ENCODE measurements around the gene PBX1.

DNA sequence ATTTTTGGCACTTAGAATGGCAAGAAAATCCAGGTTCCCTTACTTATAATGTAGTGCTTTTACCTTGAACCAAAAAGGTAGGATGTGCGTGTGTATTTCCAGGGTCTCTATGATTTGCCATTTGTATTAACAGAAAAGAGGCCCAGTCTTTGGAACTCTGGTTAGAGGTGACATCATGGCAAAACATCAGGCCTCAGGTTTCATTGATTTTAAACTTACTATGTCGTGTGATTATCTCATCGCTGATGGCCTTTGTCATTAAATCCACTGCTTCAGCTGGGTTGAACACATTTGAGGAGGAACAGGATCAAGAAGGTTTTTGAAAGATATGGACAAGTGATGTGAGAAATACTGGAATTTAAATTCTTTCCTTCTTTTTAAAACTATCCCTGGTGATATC, 95.2 kb downstream of the PBX1 start:
- TF ChIP-seq, protein P1, sequence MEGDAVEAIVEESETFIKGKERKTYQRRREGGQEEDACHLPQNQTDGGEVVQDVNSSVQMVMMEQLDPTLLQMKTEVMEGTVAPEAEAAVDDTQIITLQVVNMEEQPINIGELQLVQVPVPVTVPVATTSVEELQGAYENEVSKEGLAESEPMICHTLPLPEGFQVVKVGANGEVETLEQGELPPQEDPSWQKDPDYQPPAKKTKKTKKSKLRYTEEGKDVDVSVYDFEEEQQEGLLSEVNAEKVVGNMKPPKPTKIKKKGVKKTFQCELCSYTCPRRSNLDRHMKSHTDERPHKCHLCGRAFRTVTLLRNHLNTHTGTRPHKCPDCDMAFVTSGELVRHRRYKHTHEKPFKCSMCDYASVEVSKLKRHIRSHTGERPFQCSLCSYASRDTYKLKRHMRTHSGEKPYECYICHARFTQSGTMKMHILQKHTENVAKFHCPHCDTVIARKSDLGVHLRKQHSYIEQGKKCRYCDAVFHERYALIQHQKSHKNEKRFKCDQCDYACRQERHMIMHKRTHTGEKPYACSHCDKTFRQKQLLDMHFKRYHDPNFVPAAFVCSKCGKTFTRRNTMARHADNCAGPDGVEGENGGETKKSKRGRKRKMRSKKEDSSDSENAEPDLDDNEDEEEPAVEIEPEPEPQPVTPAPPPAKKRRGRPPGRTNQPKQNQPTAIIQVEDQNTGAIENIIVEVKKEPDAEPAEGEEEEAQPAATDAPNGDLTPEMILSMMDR (IDR thresholded peaks at IDR 0.05), result no peak
- no peak for TF ChIP-seq POLR2A (IDR thresholded peaks at IDR 0.05)

All from breast epithelium (tissue), 3 donors.